Caco-2 (cell line): ENCODE measurements around the gene COMMD1. TPM values are rescaled to one million over a fixed set of nuclear protein-coding genes. Genes with fewer than 3 reads are reported as not detected.
"Not testable (repeated sequence)": the region's sequence is repeated elsewhere in the genome, so short reads cannot be mapped to it uniquely, and the experiment has no call there.

Source experiments
- BruUV-seq: library from RNA; stranded (reverse); fragments of 400-500 nt; replicated peaks from 2 replicates; lab custom pipeline; 2021; lab: Mats Ljungman, UMichigan
- CTCF ChIA-PET: fragments of 300-600 bp; sonication (Branson Sonifier 250); formaldehyde crosslinking; loops from one replicate; lab custom pipeline; 2022; ENCODE audit warnings: antibody characterized with exemption; lab: Charles Lee
- POLR2A ChIA-PET: fragments of 300-600 bp; sonication (Branson Sonifier 250); formaldehyde crosslinking; loops from one replicate; lab custom pipeline; 2022; ENCODE audit warnings: antibody characterized with exemption; lab: Charles Lee
- DNase-seq, 2 experiments: peaks; one replicate each; pipeline versions ENCODE4 v3.0.0 to v3.0.0-alpha.2; 2020 to 2022
- H3K27me3 ChIP-seq: replicated peaks from 2 replicates; pipeline ENCODE4 v1.6.0; 2011; ENCODE audit warnings: low read length; ENCODE audit not compliant: control insufficient read depth, insufficient read depth
- H3K36me3 ChIP-seq: 2 replicates; pipeline ENCODE4 v1.5.1; 2011; ENCODE audit warnings: low read length; ENCODE audit not compliant: control insufficient read depth, insufficient read depth
- H3K4me1 ChIP-seq: fragments of 250-450 bp; sonication (Bioruptor Pico); 2 replicates; pipeline ENCODE4 v1.5.1; 2020; ENCODE audit warnings: mild to moderate bottlenecking
- H3K4me3 ChIP-seq: 2 replicates; pipeline ENCODE4 v1.5.1; 2011; ENCODE audit warnings: low read depth, mild to moderate bottlenecking, control low read depth, low read length
- H3K9me3 ChIP-seq: fragments of 250-450 bp; sonication (Bioruptor Pico); 2 replicates; pipeline ENCODE4 v1.5.1; 2020; ENCODE audit warnings: mild to moderate bottlenecking, moderate library complexity
- H3K27ac Mint-ChIP-seq: one replicate; pipeline ENCODE4 v1.8.0; 2022; ENCODE audit warnings: mixed read lengths; ENCODE audit not compliant: unreplicated experiment
- H3K27me3 Mint-ChIP-seq: one replicate; pipeline ENCODE4 v1.8.0; 2022; ENCODE audit warnings: mixed read lengths; ENCODE audit not compliant: insufficient read depth, unreplicated experiment
- H3K36me3 Mint-ChIP-seq: one replicate; pipeline ENCODE4 v1.8.0; 2022; ENCODE audit warnings: mild to moderate bottlenecking, mixed read lengths; ENCODE audit not compliant: insufficient read depth, unreplicated experiment
- H3K4me1 Mint-ChIP-seq: one replicate; pipeline ENCODE4 v1.8.0; 2022; ENCODE audit warnings: low read depth, mixed read lengths; ENCODE audit not compliant: unreplicated experiment
- H3K4me3 Mint-ChIP-seq: one replicate; pipeline ENCODE4 v1.8.0; 2022; ENCODE audit warnings: mild to moderate bottlenecking, moderate library complexity, mixed read lengths; ENCODE audit not compliant: unreplicated experiment
- H3K9me3 Mint-ChIP-seq: one replicate; pipeline ENCODE4 v1.8.0; 2022; ENCODE audit warnings: mixed read lengths; ENCODE audit not compliant: unreplicated experiment
- CTCF ChIP-seq, 2 experiments: fragments of 200-600 bp in 1 of 2; IDR thresholded peaks; 1 replicate in 1 of 2; 2 replicates in 1 of 2; pipeline versions ENCODE4 v1.5.1 to v1.8.0; 2011 to 2022; ENCODE audit warnings: antibody characterized with exemption in 1 of 2, control low read depth in 1 of 2, inconsistent platforms in 1 of 2, low read depth in 1 of 2, low read length in 1 of 2, mild to moderate bottlenecking in 1 of 2, moderate library complexity in 1 of 2; ENCODE audit not compliant: insufficient read depth in 1 of 2, severe bottlenecking in 1 of 2, unreplicated experiment in 1 of 2
- intact Hi-C: fragments of 100-400 bp; cut with micrococcal nuclease; formaldehyde crosslinking; loops from one replicate; pipeline ENCODE4 v1.10.0; 2022; ENCODE audit not compliant: unreplicated experiment
- total RNA-seq: library from RNA; stranded (reverse); gene quantifications from 2 replicates; pipeline ENCODE4 v1.2.3, GENCODE V29; 2022

Gene COMMD1
- total RNA-seq, 1 experiment from 2014 or later = 56.7 TPM

DNA sequence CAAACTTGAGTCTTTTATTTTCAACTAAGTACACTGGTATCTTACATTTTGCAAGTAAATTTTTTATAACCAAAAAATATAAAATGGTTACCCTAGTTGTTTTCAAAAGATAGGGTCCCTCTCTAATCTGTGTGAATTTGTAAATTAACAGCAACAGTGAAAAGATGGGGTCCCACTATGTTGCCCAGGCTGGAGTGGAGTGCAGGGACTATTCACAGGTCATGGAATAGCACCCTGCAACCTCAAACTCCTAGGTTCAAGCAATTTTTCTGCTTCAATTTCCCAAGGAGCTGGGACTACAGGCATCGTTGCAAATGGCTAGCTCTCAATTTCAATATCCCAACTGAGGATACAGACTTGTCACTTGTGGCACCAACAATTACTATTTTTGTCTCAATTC lies 29.1 kb upstream of the COMMD1 start:
- Histone ChIP-seq H3K36me3 (no peaks in the 10 kb centered on the region; the same call in 1 of the 2 replicates), H3K4me3 (no peak overlapping the region), H3K4me1 (no peaks in the 10 kb centered on the region), H3K27me3 (no peaks in the 10 kb centered on the region), H3K9me3 (no peaks in the 10 kb centered on the region)
- no peak overlapping the region for H3K27ac Mint-ChIP-seq
- no peak for DNase-seq
- ChIA-PET CTCF (no interaction called here), POLR2A (no interaction called here)
- H3K27me3 Mint-ChIP-seq = no peaks in the 10 kb centered on the region
- peaks cover 97% of the 10 kb centered on the region for H3K36me3 Mint-ChIP-seq
- no peak for TF ChIP-seq CTCF (IDR thresholded peaks at IDR 0.05; ENCODE audit: insufficient read depth in 1 of 2, low read depth in 1 of 2, low read length in 1 of 2, severe bottlenecking in 1 of 2, unreplicated experiment in 1 of 2)
- H3K4me3 Mint-ChIP-seq = no peak overlapping the region
- no peaks in the 10 kb centered on the region for H3K4me1 Mint-ChIP-seq
- H3K9me3 Mint-ChIP-seq = no peaks in the 10 kb centered on the region
- intact Hi-C loops = no loop called here
- no TSS peak for BruUV-seq

GRCh38 chr2:61877571-61878245 lies 27.8 kb upstream of the COMMD1 start:
- intact Hi-C loops = no loop called here
- Mint-ChIP-seq H3K4me3 (no peak overlapping the region), H3K27ac (no peak overlapping the region), H3K4me1 (no peaks in the 10 kb centered on the region), H3K27me3 (no peaks in the 10 kb centered on the region), H3K36me3 (peaks cover 97% of the 10 kb centered on the region), H3K9me3 (no peaks in the 10 kb centered on the region)
- H3K4me3 ChIP-seq = no peak overlapping the region
- BruUV-seq = no TSS peak
- no peak for TF ChIP-seq CTCF (IDR thresholded peaks at IDR 0.05; ENCODE audit: insufficient read depth in 1 of 2, low read depth in 1 of 2, low read length in 1 of 2, severe bottlenecking in 1 of 2, unreplicated experiment in 1 of 2)
- H3K36me3 ChIP-seq = no peaks in the 10 kb centered on the region; the same call in 1 of the 2 replicates
- ChIA-PET CTCF (no interaction called here), POLR2A (no interaction called here)
- H3K9me3 ChIP-seq = no peaks in the 10 kb centered on the region
- no peak for DNase-seq
- H3K4me1 ChIP-seq = no peaks in the 10 kb centered on the region
- H3K27me3 ChIP-seq = no peaks in the 10 kb centered on the region

GRCh38 chr2:61878761-61879160 lies 26.7 kb upstream of the COMMD1 start:
- H3K4me1 ChIP-seq = no peaks in the 10 kb centered on the region
- Mint-ChIP-seq H3K27me3 (no peaks in the 10 kb centered on the region), H3K27ac (no peak overlapping the region), H3K4me1 (no peaks in the 10 kb centered on the region), H3K9me3 (no peaks in the 10 kb centered on the region), H3K4me3 (no peak overlapping the region), H3K36me3 (peaks cover 97% of the 10 kb centered on the region)
- no peaks in the 10 kb centered on the region for H3K9me3 ChIP-seq
- CTCF ChIA-PET = no interaction called here
- no peaks in the 10 kb centered on the region for H3K27me3 ChIP-seq
- intact Hi-C loops = no loop called here
- BruUV-seq = no TSS peak
- no peak for TF ChIP-seq CTCF (IDR thresholded peaks at IDR 0.05; ENCODE audit: insufficient read depth in 1 of 2, low read depth in 1 of 2, low read length in 1 of 2, severe bottlenecking in 1 of 2, unreplicated experiment in 1 of 2)
- POLR2A ChIA-PET = no interaction called here
- H3K36me3 ChIP-seq = no peaks in the 10 kb centered on the region; the same call in 1 of the 2 replicates
- no peak overlapping the region for H3K4me3 ChIP-seq
- no peak for DNase-seq

DNA sequence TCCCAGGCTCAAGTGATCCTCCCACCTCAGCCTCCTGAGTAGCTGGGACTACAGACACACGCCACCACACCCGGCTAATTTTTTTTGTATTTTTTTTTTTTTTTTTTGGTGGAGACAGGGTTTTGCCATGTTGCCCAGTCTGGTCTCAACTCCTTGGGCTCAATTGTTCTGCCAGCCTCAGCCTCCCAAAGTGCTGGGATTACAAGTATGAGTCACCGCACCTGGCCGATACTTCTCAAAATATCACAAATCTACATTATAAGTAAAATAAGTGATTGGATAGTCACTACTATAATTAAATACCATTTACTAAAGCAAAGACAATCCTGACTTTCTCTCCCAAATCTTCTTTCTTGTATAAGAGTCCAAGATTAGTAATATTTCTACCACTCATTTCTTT lies 26.1 kb upstream of the COMMD1 start:
- CTCF ChIA-PET, H3K36me3 ChIP-seq, H3K27me3 Mint-ChIP-seq, H3K4me3 Mint-ChIP-seq, H3K9me3 ChIP-seq, DNase-seq, H3K27ac Mint-ChIP-seq, H3K9me3 Mint-ChIP-seq, H3K27me3 ChIP-seq, BruUV-seq, H3K4me3 ChIP-seq, POLR2A ChIA-PET, intact Hi-C loops, H3K4me1 Mint-ChIP-seq, H3K4me1 ChIP-seq: not testable (repeated sequence)
- peaks cover 97% of the 10 kb centered on the region for H3K36me3 Mint-ChIP-seq
